ENCODE data around the gene PIEZO2.

GRCh38 chr18:10936176-10937053, 213.0 kb downstream of the PIEZO2 start:
- TF ChIP-seq ZBTB6 (tag by site-specific recombination; IDR thresholded peaks at IDR 0.05) (no peak), ZNF302 (tag by site-specific recombination; IDR thresholded peaks at IDR 0.05; ENCODE audit: low read depth) (no peak), GLIS2 (tag by site-specific recombination; IDR thresholded peaks at IDR 0.05) (no peak), ZBTB11 (tag by site-specific recombination; conservative IDR thresholded peaks at IDR 0.05; ENCODE audit: low read depth) (no peak), ZNF624 (tag by site-specific recombination; IDR thresholded peaks at IDR 0.05) (no peak), ZNF274 (IDR thresholded peaks at IDR 0.05; ENCODE audit: low read length) (no peak), ZNF274 (tag by site-specific recombination; IDR thresholded peaks at IDR 0.05; ENCODE audit: borderline replicate concordance) (no peak), BCL11B (tag by site-specific recombination; IDR thresholded peaks at IDR 0.05; ENCODE audit: low read depth) (no peak), CTCF (tag by site-specific recombination; IDR thresholded peaks at IDR 0.05) (no peak), ZNF366 (tag by site-specific recombination; conservative IDR thresholded peaks at IDR 0.05) (no peak), YY1 (tag by site-specific recombination; IDR thresholded peaks at IDR 0.05) (no peak)
- TF ChIP-seq, protein P1, sequence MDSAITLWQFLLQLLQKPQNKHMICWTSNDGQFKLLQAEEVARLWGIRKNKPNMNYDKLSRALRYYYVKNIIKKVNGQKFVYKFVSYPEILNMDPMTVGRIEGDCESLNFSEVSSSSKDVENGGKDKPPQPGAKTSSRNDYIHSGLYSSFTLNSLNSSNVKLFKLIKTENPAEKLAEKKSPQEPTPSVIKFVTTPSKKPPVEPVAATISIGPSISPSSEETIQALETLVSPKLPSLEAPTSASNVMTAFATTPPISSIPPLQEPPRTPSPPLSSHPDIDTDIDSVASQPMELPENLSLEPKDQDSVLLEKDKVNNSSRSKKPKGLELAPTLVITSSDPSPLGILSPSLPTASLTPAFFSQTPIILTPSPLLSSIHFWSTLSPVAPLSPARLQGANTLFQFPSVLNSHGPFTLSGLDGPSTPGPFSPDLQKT (IDR thresholded peaks at IDR 0.05; ENCODE audit: borderline replicate concordance, low read depth, low read length): no peak
- TF ChIP-seq, protein P2, sequence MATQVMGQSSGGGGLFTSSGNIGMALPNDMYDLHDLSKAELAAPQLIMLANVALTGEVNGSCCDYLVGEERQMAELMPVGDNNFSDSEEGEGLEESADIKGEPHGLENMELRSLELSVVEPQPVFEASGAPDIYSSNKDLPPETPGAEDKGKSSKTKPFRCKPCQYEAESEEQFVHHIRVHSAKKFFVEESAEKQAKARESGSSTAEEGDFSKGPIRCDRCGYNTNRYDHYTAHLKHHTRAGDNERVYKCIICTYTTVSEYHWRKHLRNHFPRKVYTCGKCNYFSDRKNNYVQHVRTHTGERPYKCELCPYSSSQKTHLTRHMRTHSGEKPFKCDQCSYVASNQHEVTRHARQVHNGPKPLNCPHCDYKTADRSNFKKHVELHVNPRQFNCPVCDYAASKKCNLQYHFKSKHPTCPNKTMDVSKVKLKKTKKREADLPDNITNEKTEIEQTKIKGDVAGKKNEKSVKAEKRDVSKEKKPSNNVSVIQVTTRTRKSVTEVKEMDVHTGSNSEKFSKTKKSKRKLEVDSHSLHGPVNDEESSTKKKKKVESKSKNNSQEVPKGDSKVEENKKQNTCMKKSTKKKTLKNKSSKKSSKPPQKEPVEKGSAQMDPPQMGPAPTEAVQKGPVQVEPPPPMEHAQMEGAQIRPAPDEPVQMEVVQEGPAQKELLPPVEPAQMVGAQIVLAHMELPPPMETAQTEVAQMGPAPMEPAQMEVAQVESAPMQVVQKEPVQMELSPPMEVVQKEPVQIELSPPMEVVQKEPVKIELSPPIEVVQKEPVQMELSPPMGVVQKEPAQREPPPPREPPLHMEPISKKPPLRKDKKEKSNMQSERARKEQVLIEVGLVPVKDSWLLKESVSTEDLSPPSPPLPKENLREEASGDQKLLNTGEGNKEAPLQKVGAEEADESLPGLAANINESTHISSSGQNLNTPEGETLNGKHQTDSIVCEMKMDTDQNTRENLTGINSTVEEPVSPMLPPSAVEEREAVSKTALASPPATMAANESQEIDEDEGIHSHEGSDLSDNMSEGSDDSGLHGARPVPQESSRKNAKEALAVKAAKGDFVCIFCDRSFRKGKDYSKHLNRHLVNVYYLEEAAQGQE (tag by site-specific recombination; IDR thresholded peaks at IDR 0.05): no peak
- TF ChIP-seq, protein P3, sequence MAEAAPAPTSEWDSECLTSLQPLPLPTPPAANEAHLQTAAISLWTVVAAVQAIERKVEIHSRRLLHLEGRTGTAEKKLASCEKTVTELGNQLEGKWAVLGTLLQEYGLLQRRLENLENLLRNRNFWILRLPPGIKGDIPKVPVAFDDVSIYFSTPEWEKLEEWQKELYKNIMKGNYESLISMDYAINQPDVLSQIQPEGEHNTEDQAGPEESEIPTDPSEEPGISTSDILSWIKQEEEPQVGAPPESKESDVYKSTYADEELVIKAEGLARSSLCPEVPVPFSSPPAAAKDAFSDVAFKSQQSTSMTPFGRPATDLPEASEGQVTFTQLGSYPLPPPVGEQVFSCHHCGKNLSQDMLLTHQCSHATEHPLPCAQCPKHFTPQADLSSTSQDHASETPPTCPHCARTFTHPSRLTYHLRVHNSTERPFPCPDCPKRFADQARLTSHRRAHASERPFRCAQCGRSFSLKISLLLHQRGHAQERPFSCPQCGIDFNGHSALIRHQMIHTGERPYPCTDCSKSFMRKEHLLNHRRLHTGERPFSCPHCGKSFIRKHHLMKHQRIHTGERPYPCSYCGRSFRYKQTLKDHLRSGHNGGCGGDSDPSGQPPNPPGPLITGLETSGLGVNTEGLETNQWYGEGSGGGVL (tag by site-specific recombination; IDR thresholded peaks at IDR 0.05): no peak
